HG02973 (cell line): Measurements from ENCODE around the gene NAA50.
A peak's percentile ranks its signal among the peaks of the same experiment; 100 is the strongest.

Experiments used
- ATAC-seq: cut with Tn5 transposase; IDR thresholded peaks from one replicate; pipeline ENCODE4 v1.9.1; 2021; ENCODE audit warnings: moderate library complexity; ENCODE audit not compliant: unreplicated experiment

The NAA50 gene

DNA sequence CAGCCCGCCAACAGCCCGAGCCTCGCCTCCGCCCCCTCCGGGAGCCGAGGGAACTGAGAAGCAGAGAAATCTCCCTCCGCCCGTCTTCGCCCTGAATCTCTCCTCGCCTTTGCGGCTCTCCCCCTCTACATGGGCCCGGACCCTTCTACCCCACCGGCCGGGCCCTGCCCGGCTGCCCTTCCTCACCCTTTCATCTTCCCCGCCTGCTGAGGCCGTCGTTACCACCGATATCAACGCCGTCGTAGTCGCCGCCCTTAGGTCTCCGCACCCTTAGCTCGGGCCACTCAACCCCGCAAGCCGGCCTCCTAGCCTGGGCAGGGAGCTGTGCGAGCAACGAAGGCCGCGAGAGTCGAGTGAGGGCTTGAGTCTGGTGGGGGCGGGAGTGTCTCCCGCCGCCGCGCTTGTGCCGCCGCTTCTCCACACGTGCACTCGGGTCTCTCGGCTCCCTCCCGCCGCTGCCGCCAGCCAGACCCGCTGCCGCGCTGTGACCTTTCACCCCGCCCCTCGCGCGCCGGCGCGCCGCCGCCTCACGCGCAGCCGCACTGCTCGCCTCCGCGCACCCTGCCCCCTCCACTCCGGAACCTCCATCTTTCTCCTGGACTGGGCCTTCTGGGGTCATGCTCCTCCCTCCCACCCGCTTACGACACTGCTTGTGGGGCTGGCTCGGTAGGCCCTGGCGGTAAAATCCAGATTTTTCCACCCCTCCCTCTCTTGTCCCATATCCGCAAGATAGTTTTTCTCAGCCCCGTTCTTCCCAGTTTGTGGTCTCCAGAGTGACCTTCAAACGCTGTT, at the start of gene NAA50:
Gene NAA50 (minus strand): TSS at position 494 of the 792 bp plus-strand sequence. CDS start 300 bp downstream, at position 194.
- ATAC-seq: peak; percentile 41

DNA sequence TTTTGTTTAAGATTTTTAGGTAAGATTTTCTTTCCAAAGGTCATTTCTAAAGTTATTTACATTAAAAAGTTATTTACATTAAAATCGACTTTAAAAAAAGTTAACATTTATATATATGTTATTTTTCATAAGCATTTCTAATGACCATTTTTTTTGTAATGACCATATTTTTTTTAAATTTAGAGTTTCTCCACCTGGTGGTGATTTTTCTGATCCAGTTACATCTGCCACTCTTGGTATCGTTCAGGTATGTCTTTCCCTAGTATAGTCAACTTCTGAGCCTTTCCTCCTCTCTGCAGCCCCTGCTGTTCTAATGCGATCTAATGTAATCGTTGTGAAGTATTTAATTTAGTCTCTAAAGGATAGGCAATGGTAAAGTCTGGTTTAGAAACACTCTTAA, 49.6 kb upstream of the NAA50 start:
- ATAC-seq: no peak

DNA sequence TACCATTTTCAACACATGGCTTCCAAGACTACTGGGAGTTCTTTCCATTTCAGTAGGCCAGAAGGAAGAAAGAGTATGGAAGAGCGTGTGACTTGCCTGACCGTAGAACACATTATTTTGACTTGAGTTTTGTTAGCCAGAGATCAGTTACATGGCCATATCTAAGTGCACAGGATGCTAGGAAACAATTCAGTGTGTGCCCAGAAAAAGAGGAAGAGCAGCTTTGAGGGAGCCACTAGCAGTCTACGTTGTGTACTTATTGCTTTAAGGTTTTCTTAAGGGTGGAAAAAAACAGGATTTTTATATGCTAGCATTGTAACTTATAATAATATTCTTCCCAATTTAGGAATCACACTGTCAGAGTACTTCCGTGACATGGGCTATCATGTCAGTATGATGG, 48.5 kb upstream of the NAA50 start:
- ATAC-seq: no peak

DNA sequence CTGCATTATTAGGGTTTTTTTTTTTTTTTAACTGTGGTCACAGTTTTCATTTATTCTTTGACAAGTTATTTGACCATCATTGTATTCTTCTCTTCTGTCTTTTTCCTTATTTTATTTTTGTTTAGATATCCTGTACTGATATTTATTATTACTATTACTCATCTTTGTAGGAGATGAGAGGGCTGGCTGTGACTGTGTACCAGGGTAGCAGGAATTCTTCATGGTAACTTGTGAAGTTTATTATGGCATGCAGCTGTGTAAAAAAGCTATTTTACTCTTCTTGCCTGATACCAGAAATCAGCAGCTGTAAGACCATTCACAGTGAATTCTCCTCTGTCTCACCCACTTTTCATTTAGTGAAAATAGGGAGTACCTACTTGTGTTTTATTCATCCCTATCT, 45.3 kb upstream of the NAA50 start:
- ATAC-seq: no peak

DNA sequence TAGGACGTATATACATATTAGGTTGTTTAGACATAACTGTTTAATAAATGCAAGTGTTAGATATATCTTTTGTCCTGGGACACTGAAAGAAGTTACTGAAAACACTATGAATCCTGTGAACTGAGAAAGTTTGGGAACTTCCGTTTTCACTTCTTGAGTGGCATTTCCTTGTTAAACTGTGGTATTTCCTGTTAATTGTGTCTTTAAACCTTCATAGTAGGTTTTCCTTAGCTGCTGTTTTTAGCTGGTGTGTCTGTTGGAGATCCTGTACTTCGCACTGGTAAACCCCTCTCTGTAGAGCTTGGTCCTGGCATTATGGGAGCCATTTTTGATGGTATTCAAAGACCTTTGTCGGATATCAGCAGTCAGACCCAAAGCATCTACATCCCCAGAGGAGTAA, 37.9 kb upstream of the NAA50 start:
- ATAC-seq: peak; percentile 2

DNA sequence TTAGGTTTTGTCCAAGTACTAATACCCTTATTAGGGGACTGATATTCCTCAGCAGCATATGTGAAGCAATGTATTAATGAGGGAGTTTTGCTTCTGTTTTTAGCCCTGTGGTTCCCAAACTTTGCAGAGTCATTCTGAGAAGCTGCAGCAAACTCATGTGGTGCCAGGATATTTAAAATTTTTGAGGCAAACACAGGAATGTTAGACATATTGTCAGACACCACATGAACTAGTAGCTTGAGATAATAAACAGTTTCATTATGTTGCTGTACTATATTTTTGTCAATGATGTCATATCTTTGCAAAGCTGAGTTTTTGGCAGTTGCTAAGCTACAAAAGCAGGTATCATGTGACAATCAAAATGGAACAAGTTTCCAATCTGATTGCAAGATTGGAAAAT, 37.4 kb upstream of the NAA50 start:
- ATAC-seq: peak; percentile 73

DNA sequence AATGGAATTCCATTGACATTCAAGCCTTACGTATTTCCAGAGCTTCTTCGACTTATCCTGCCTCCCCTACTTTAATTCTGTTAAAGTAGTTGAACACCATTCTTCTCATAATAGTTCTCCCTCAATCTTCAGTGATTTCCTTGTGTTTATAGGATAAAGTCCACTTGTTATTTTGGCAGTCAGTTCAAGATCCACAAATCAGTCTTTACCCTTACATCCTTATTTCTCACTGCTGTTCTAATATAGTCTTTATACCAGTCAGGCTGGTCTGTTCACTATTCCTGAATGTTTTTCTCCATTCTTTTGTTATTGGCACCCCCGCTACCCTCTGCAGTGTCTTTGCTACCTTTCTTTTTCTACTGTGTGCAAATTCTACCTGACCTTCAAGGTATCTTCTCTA, 30.5 kb upstream of the NAA50 start:
- ATAC-seq: no peak

DNA sequence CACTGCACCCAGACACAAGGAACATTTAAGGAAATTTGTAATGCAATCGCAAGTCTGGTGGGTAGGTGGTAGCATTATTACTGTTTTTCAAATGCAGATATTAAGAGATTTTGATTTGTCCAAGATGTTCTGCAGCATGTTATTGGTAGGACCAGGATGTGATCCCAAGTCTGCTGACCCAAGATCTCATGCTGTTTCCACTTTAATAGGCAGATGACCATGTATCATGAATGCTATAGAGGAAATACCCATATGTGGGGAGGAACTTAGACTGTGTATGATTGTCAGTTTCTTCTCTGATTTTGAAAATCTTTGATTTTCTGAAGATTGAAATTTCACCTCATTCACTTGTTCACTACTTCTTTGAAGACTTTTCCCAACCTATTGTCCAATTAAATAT, 29.5 kb upstream of the NAA50 start:
- no peak for ATAC-seq

DNA sequence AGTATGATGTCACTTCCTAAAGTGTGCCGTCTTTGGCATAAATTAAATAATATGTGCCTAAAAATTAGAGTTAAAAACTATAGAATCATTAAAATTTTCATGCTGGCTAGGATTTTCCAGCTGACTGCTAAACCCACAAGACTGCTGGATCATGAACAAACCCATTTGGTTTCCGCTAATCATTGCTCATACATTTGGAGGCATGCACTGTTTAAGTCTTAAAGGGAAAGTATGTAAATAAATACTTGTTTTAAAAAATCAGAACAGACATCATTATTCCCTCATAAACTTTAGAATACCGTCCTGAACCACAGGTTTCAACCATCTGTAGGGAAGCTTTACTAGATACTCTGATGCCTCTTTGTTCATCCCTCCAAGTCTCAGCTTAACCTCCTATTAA, 27.3 kb upstream of the NAA50 start:
- ATAC-seq: no peak

DNA sequence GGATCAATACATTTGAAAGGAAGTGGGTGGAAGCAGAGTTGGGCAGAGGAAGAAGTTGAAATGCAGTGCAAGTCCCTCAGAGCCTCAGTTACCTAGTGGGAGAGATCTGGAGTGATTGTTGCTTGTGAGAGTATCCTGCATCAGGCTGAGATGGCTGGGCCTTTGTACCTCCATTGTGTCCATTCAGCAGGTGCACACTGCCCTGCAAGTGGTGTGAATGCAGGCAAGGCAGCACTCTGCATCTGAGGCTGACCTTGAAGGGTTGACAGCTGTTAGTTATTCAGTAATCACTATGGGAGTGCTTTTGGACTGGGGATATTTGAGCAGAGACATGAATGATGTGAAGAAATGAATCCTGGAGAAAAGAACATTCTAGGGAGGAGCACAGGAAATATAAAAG, 25.9 kb upstream of the NAA50 start:
- no peak for ATAC-seq

DNA sequence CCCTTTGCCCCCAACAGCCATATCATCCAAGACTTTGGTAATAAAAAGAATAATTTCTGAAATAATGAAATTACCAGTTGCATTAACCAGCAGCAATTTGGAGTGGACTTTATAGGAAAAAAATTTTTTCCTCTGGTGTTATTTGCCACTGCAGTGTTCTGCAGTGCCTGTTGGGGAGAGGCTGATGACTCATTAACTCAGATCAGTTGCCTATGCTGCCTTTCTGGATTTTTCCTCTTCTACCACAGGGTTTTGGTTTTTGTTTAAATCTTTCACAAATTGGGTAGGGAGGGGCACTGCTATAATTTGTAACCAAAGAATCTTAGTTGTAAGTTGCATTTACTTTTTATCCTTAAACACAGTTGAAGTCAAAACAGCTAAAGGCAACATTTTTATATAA, 23.5 kb upstream of the NAA50 start:
- no peak for ATAC-seq

DNA sequence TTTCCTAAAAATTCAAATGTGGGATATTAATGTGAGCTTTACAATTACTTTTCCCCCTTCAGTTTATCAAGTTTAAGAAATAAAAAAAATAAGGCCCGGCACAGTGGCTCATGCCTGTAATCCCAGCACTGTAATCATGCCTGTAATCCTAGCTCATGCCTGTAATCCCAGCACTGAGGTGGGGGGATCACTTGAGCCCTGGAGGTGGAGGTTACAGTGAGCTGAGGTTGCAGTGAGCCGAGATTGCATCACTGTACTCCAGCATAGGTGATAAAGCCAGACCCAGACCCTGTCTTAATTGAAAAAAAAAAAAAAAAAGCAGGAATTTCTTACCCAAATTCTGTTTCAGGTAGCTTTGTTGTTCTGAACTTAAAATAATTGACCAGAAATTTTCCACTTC, 18.6 kb upstream of the NAA50 start:
- ATAC-seq: no peak

DNA sequence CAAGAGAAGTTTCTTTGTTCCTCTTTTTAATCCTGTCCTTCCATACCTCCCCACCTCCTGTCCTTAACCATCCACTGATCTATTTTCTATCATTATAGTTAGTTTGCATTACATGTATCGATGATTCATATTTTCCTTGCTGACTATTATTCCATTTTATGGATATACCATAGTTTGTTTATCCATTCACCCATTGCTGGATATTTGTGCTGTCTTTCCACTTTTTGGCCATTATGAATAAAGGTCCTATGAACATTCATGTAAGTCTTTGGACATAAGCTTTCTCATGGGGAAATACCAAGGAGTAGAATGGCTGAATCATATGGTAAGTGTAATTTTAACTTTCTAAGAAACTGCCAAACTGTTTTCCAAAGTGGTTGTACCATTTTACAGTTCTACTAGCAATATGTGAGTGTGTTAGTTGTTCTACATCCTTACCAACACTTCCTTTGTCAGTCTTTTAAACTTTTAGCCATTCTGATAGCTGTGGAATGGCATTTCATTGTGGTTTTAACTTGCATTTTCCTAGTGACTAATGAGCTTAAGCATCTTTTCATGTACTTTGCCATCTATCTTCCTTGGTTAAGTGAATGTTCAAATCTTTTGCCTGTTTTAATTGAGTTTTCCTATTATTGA, 12.5 kb upstream of the NAA50 start:
- no peak for ATAC-seq

DNA sequence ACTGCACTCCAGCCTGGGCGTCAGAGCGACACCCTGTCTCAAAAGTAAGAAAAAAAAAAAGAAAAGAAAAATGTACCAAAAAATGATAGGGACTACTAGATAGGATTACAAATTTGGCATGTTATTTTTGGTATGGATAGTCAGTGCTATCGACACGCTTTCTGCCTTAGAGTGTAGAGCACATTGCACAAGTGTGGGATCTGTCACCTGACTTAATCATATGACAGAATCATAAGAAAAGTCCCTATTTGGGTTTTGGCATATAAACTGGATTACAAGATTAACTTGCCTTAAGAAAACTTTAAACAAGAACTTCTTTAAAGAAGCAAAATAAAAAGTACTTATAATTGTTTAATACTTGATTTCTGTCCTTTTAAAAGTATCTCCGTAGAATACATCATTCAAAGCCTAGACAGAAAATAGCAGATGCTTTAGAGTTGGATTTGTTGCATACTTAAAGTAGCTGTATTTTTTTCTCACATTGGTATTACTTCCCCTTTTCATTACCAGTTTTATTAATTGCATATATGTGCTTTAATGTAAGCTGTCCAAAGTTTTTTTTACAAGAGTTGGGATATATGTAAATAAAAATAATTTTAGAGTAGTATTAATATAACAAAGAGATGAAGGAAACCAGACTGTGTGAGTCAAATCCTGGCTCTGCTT, 8.6 kb upstream of the NAA50 start:
- no peak for ATAC-seq

DNA sequence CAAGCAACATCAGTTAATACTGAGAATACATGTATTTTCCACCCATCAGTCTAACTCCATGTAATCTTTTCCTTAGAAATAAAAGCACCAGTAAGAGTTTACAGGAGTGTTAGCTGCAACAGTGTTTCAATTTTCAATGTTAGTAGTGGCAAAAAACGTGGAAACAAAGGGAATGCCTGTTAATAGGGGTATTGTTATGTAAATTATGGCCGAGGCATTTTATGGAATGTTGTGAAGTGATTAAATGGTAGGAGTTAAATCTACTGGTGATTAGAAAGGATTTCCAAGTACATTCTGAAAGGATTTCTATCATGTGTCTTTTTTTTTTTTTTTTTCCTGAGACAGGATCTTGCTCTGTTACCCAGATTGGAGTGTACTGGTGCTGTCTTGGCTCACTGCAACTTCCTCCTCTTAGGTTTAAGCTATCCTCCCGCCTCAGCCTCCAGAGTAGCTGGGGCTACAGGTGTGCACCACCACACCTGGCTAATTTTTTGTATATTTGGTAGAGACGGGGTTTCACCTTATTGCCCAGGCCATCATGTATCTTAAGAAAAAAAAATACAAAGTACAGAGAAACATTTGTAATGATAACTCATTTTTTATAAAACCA, 7.4 kb upstream of the NAA50 start:
- ATAC-seq: no peak

DNA sequence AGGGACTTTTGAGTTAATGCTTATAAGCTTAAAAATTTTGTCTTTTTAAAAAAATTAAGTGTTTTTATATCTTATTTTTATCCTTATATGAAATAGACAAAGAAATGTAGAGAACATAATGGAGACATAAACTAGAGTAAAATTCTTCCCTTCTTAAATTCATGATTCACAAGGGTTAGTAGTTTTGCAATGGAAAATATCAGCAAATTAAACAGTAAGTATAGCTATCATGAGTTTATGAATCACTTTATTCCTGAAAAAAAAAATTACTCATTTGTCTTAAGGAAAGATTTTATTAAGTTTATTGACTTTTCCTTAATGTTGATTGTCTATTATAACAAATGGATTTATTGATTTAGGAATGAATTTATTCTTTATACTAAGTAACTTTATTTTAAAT, 5.1 kb upstream of the NAA50 start:
- ATAC-seq: no peak

DNA sequence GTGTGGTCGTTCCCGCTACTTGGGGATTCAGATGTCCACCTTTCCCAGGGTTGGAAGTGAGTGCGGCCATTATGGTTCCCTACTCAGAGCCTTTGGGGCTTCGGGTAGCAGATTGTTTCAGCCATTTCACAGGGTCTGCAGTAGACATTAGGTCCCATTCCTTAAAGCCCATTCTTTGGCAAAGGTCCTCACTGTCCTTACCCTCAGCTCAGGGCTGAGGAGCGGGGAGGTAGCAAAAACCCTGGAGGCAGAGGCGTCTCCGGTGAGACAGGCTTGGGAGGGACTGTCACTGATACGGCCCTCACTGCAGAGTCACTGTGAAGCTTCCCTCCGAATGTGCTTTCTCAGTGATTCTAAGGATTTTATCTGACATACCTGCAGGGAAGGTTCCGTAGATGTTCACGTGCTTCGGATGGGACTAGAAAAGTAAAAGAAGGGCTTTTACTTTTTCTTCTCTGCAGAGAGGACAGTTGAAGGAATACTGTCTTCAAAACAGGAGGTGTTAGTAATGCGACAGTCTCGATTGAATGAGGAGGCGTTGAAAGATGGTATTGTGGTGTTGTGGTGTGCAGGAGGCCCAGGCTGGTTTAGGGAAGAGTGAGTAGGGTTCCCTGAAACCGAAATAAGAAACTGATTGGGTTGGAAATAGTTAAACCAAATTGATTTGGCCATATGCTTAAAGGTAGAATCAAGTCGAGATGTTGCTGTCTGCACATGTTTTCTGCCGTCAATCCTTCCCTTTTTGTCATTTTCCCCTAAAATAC, 1.4 kb upstream of the NAA50 start:
- no peak for ATAC-seq

DNA sequence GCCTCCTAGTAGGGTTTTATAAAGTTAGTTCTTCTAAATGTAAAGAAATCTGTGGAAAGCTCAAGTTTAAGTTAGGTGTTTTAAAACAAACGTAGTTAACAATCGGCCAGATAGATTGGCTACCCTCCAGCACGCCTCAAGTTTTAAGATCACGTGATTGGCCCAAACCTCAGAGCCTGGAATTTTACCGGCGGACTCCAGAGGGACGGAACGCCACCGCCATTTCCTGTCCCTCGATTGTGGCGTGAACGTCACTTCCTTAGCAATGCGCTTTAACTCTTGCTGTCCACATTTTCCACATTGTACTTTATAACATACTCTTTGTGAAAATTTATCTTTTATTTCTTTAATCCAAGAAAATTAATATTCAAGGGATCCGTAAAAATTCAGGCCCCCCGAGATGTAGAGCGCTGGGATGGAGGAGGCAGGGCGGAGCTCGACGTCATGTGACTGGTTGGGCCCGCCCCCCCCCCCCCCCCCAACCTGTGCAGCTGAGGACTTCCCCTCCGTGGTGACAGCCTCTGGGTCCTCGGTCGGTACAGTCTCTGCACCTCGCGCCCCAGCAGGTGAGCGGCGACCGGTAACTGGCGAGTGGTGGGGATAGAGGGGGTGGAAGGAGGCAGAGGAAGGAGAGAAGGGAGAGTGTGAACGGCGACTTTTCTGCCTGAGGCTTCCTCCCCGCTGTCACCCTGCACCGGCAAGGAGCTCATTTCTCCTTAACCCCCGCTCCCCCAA, 666 bp upstream of the NAA50 start, which contains the start of gene ATP6V1A:
Gene ATP6V1A (plus strand): TSS at position 488 of the 735 bp plus-strand sequence. CDS start 31,719 bp downstream, outside the sequence.
- peak; percentile 40 for ATAC-seq

DNA sequence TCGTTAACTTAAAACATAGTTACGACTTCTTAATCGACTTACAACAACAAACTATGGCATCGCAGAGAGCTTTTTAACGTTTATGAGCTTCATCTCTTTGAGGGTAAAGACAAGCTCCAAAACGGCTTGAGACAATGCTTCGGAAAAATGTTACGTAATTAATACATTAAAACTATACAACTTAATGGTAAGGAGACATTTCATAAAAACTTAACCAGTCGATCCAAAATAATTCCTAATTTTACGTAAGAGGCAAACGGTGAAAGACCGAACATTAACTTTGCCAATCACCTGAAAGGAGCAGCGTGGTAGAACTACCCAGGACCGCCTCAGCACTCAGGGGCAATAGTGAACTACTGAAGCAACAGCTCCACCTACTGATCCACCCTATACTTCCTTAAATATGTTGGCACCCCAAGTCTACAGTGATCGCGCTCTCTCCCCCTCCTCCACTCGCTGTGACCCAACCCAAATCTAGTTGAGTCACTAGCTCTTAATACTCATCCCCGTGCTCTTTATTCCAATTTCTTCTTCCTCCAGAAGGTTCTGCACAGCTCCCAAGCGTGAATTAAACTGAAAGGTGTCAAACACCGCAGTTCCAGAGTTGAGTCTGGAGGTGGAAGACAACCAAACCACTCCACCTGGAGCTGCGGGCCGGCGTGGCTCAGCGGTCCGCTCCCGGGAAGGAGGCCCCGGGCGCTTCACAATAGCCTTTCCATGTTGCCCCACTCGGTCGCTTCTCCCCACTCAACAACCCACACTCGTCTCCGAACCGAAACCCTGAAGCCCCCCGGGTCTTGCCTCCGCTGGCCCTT, 901 bp downstream of the NAA50 start:
- peak; percentile 44 for ATAC-seq
